Thyroid gland (tissue), 4 donors: ENCODE results near the gene MRC2. TPM values are rescaled to one million over a fixed set of nuclear protein-coding genes. Genes with fewer than 3 reads are reported as not detected.

Experiments used
- DNase-seq, 2 donors: peaks; one replicate each; pipeline ENCODE4 v3.0.0-alpha.2; 2019
- H3K27ac ChIP-seq, 3 donors: fragments of 200-600 bp; sonication (generic); 1 replicate in 2 of 3; 2 replicates in 1 of 3; pipeline ENCODE4 v1.5.1; 2016 to 2019; ENCODE audit warnings: mild to moderate bottlenecking in 1 of 3, moderate library complexity in 1 of 3
- H3K27me3 ChIP-seq: fragments of 200-600 bp; sonication (generic); one replicate; pipeline ENCODE4 v1.5.1; 2019
- H3K36me3 ChIP-seq, 2 donors: fragments of 200-600 bp; sonication (generic); one replicate each; pipeline ENCODE4 v1.5.1; 2016 to 2019
- H3K4me1 ChIP-seq, 2 donors: fragments of 200-600 bp; sonication (generic); one replicate each; pipeline ENCODE4 v1.5.1; 2017 to 2019
- H3K4me3 ChIP-seq, 3 donors: fragments of 200-600 bp; sonication (generic); replicated peaks in 1 of 3; 1 replicate in 2 of 3; 2 replicates in 1 of 3; pipeline ENCODE4 v1.5.1; 2016; ENCODE audit warnings: mild to moderate bottlenecking in 1 of 3
- H3K9me3 ChIP-seq: fragments of 200-600 bp; sonication (generic); one replicate; pipeline ENCODE4 v1.5.1; 2017
- CTCF ChIP-seq, 6 experiments: fragments of 200-600 bp in 3 of 6; fragments of 450-650 bp in 3 of 6; sonication (generic) in 3 of 6; IDR thresholded peaks; one replicate each; pipeline ENCODE4 v1.5.1; 2016 to 2019; ENCODE audit warnings: antibody characterized with exemption in 6 of 6, mild to moderate bottlenecking in 2 of 6, inconsistent platforms in 1 of 6, moderate library complexity in 1 of 6
- POLR2A ChIP-seq, 2 donors: fragments of 450-650 bp; IDR thresholded peaks; one replicate each; pipeline ENCODE4 v1.6.1; 2017; ENCODE audit warnings: antibody characterized with exemption in 2 of 2, mild to moderate bottlenecking in 2 of 2, moderate library complexity in 1 of 2
- WGBS, 2 donors: methylation state at CpG; one replicate each; pipeline ENCODE4 v1.1.5; 2017; 5-methylcytosine and 5-hydroxymethylcytosine counted together
- intact Hi-C: fragments of 100-400 bp; cut with DNase I; formaldehyde crosslinking; loops from one replicate; pipeline ENCODE4 v1.15.1; 2023
- total RNA-seq, 4 donors: library from RNA; depleted of rRNA; stranded (reverse); fragments of >200 nt; gene quantifications; one replicate each; pipeline ENCODE4 v1.2.3, GENCODE V29; 2016

MRC2 gene
- total RNA-seq, 4 donors from 2014 or later: 7.9 to 15.2 (median 10.9) TPM

- no peak for DNase-seq
- intact Hi-C loops: no loop called here
- Histone ChIP-seq H3K36me3 (no peaks in the 10 kb centered on the region), H3K4me3 (no peak overlapping the region), H3K4me1 (no peaks in the 10 kb centered on the region), H3K27ac (no peak overlapping the region), H3K9me3 (no peaks in the 10 kb centered on the region), H3K27me3 (no peaks in the 10 kb centered on the region)
- 73 to 81% methylated on average over 9 of the region's 9 CpGs for WGBS, 2 donors
- TF ChIP-seq CTCF (IDR thresholded peaks at IDR 0.05) (no peak), POLR2A (IDR thresholded peaks at IDR 0.05) (no peak)
Measured at GRCh38 chr17:62637809-62638208, 10.3 kb downstream of the MRC2 start.

- H3K4me3 ChIP-seq: no peak overlapping the region
- intact Hi-C loops: no loop called here
- H3K27me3 ChIP-seq: no peaks in the 10 kb centered on the region
- H3K9me3 ChIP-seq: no peaks in the 10 kb centered on the region
- H3K4me1 ChIP-seq: no peaks in the 10 kb centered on the region
- TF ChIP-seq CTCF (IDR thresholded peaks at IDR 0.05) (no peak), POLR2A (IDR thresholded peaks at IDR 0.05) (no peak)
- no peak for DNase-seq
- no peaks in the 10 kb centered on the region for H3K36me3 ChIP-seq
- WGBS, 2 donors: 90 to 92% methylated on average over 10 of the region's 10 CpGs
- H3K27ac ChIP-seq: no peak overlapping the region
Measured at GRCh38 chr17:62641153-62641552, 13.7 kb downstream of the MRC2 start.

- 79 to 85% methylated on average over 6 of the region's 6 CpGs for WGBS, 2 donors
- no peaks in the 10 kb centered on the region for H3K27me3 ChIP-seq
- no peak overlapping the region for H3K27ac ChIP-seq
- no peak for DNase-seq
- H3K36me3 ChIP-seq: no peaks in the 10 kb centered on the region
- H3K4me1 ChIP-seq: no peaks in the 10 kb centered on the region
- intact Hi-C loops: no loop called here
- TF ChIP-seq CTCF (IDR thresholded peaks at IDR 0.05) (no peak), POLR2A (IDR thresholded peaks at IDR 0.05) (no peak)
- H3K4me3 ChIP-seq: no peak overlapping the region
- no peaks in the 10 kb centered on the region for H3K9me3 ChIP-seq
Measured at GRCh38 chr17:62641951-62642350, 14.5 kb downstream of the MRC2 start.

GRCh38 chr17:62643496-62643895, 16.0 kb downstream of the MRC2 start:
- no peak overlapping the region for H3K27ac ChIP-seq

More at GRCh38 chr17:62643496-62643895, 16.0 kb downstream of the MRC2 start:
- TF ChIP-seq POLR2A (IDR thresholded peaks at IDR 0.05) (no peak), CTCF (IDR thresholded peaks at IDR 0.05) (no peak)
- WGBS, 2 donors: 76 to 78% methylated on average over 6 of the region's 6 CpGs
- no peaks in the 10 kb centered on the region for H3K4me1 ChIP-seq
- H3K4me3 ChIP-seq: no peak overlapping the region
- intact Hi-C loops: no loop called here
- no peak for DNase-seq
- H3K27me3 ChIP-seq: no peaks in the 10 kb centered on the region
- H3K9me3 ChIP-seq: no peaks in the 10 kb centered on the region
- H3K36me3 ChIP-seq: no peaks in the 10 kb centered on the region
